NOMO-1 treated with DMSO at 0.1 percent for 48 hours (cell line): ENCODE results near the gene STARD13.

ENCODE experiments used
- DNase-seq: peaks from one replicate; lab custom pipeline; 2025; ENCODE audit not compliant: unreplicated experiment; lab: John Stamatoyannopoulos, UW

The STARD13 gene

GRCh38 chr13:33100886-33101285 lies 184.7 kb downstream of the STARD13 start:
- no peak for DNase-seq

GRCh38 chr13:33099860-33100259 lies 185.7 kb downstream of the STARD13 start:
- DNase-seq = no peak

- no peak for DNase-seq
Measured at GRCh38 chr13:33096886-33097605, 188.5 kb downstream of the STARD13 start.

GRCh38 chr13:33092073-33092987 lies 193.2 kb downstream of the STARD13 start:
- DNase-seq = no peak

GRCh38 chr13:33091415-33091774 lies 194.2 kb downstream of the STARD13 start:
- DNase-seq = no peak

GRCh38 chr13:33090755-33091414 lies 194.7 kb downstream of the STARD13 start:
- DNase-seq = no peak

- DNase-seq = no peak
Measured at GRCh38 chr13:33089311-33089710, 196.2 kb downstream of the STARD13 start.

GRCh38 chr13:33087790-33088189 lies 197.8 kb downstream of the STARD13 start:
- DNase-seq = no peak

GRCh38 chr13:33087091-33087490 lies 198.5 kb downstream of the STARD13 start:
- DNase-seq = no peak

GRCh38 chr13:33083054-33083453 lies 202.5 kb downstream of the STARD13 start:
- no peak for DNase-seq

GRCh38 chr13:33081666-33082065 lies 203.9 kb downstream of the STARD13 start:
- DNase-seq = no peak

- no peak for DNase-seq
Measured at GRCh38 chr13:33080972-33081590, 204.5 kb downstream of the STARD13 start.

- peak; percentile 44 for DNase-seq
Measured at GRCh38 chr13:33079960-33080359, 205.6 kb downstream of the STARD13 start.

GRCh38 chr13:33078263-33078662 lies 207.3 kb downstream of the STARD13 start:
- DNase-seq = no peak

GRCh38 chr13:33076001-33076992 lies 209.3 kb downstream of the STARD13 start:
- no peak for DNase-seq

- DNase-seq = no peak
Measured at GRCh38 chr13:33073338-33073737, 212.2 kb downstream of the STARD13 start.

GRCh38 chr13:33072759-33073158 lies 212.8 kb downstream of the STARD13 start:
- no peak for DNase-seq

- no peak for DNase-seq
Measured at GRCh38 chr13:33072282-33072681, 213.3 kb downstream of the STARD13 start.

- no peak for DNase-seq
Measured at GRCh38 chr13:33070713-33071112, 214.8 kb downstream of the STARD13 start.

- peak; percentile 15 for DNase-seq
Measured at GRCh38 chr13:33069365-33069764, 216.2 kb downstream of the STARD13 start.
